ENCODE data around the gene PEDS1.
A peak's percentile ranks its signal among the peaks of the same experiment; 100 is the strongest.
"Not testable (repeated sequence)": the region's sequence is repeated elsewhere in the genome, so short reads cannot be mapped to it uniquely, and the experiment has no call there.

PEDS1 gene

GRCh38 chr20:50169329-50169823 lies 15.9 kb upstream of the PEDS1 start:
- peak; percentile 88 to 89 for DNase-seq
- H3K27ac ChIP-seq = no peak overlapping the region
- peak; percentile 92 to 95 for TF ChIP-seq CTCF (IDR thresholded peaks at IDR 0.05)
- no peaks in the 10 kb centered on the region for H3K9me3 ChIP-seq
- intact Hi-C loops (cut with DNase I; ENCODE audit: low total_unique reads) = no loop called here
- no peaks in the 10 kb centered on the region for H3K36me3 ChIP-seq
- peaks cover 0 to 47% (median 20%) of the 10 kb centered on the region in 4 donors for H3K4me1 ChIP-seq
- H3K27me3 ChIP-seq = no peaks in the 10 kb centered on the region
- no peak overlapping the region for H3K4me3 ChIP-seq

- intact Hi-C loops (cut with DNase I; ENCODE audit: low total_unique reads) = no loop called here
- H3K36me3 ChIP-seq = no peaks in the 10 kb centered on the region
- no peak for TF ChIP-seq CTCF (IDR thresholded peaks at IDR 0.05)
- H3K9me3 ChIP-seq = no peaks in the 10 kb centered on the region
- H3K27ac ChIP-seq = peak overlapping the region; percentile 75 to 78
- peak overlapping the region; percentile 29 to 36 for H3K4me3 ChIP-seq
- peak; percentile 99 to 100 for DNase-seq
- H3K27me3 ChIP-seq = no peaks in the 10 kb centered on the region
- H3K4me1 ChIP-seq = peaks cover 0 to 28% (median 10%) of the 10 kb centered on the region in 4 donors
Observed at GRCh38 chr20:50165684-50166554, 12.4 kb upstream of the PEDS1 start.

GRCh38 chr20:50163570-50164317 lies 10.2 kb upstream of the PEDS1 start:
- H3K36me3 ChIP-seq = no peaks in the 10 kb centered on the region
- no peak overlapping the region for H3K4me3 ChIP-seq
- intact Hi-C loops (cut with DNase I; ENCODE audit: low total_unique reads) = no loop called here
- TF ChIP-seq CTCF (IDR thresholded peaks at IDR 0.05) = no peak
- H3K27ac ChIP-seq = peak overlapping the region; percentile 6 to 15
- no peaks in the 10 kb centered on the region for H3K27me3 ChIP-seq
- H3K9me3 ChIP-seq = no peaks in the 10 kb centered on the region
- H3K4me1 ChIP-seq = peaks cover 0 to 20% (median 10%) of the 10 kb centered on the region in 4 donors
- DNase-seq = peak in 1 of 2 donors; percentile 58

GRCh38 chr20:50161494-50161893 lies 8.0 kb upstream of the PEDS1 start:
- H3K27ac ChIP-seq; H3K4me3 ChIP-seq; DNase-seq; H3K27me3 ChIP-seq; H3K36me3 ChIP-seq; intact Hi-C loops (cut with DNase I; ENCODE audit: low total_unique reads); H3K9me3 ChIP-seq: not testable (repeated sequence)
- H3K4me1 ChIP-seq = peaks cover 0 to 11% (median 6%) of the 10 kb centered on the region in 4 donors

- no peak for TF ChIP-seq CTCF (IDR thresholded peaks at IDR 0.05)
- peaks cover 0 to 5% (median 4%) of the 10 kb centered on the region in 3 donors for H3K36me3 ChIP-seq
- DNase-seq = no peak
- H3K27ac ChIP-seq = peak overlapping the region; percentile 84 to 90
- H3K4me3 ChIP-seq = peak overlapping the region; percentile 94 to 99
- intact Hi-C loops (cut with DNase I; ENCODE audit: low total_unique reads) = no loop called here
- no peaks in the 10 kb centered on the region for H3K9me3 ChIP-seq
- H3K4me1 ChIP-seq = peaks cover 0 to 49% (median 35%) of the 10 kb centered on the region in 4 donors
- H3K27me3 ChIP-seq = no peaks in the 10 kb centered on the region
Observed at GRCh38 chr20:50153153-50153499, 397 bp downstream of the PEDS1 start.

Measured in tibial artery (tissue), 4 donors.